K562 (cell line): ENCODE measurements around the gene DCAF8. TPM values are rescaled to one million over a fixed set of nuclear protein-coding genes. Genes with fewer than 3 reads are reported as not detected.
A peak's percentile ranks its signal among the peaks of the same experiment; 100 is the strongest.

Experiments
- CBFA2T3 ChIP-seq: fragments of 450-650 bp; IDR thresholded peaks from 2 replicates; pipeline ENCODE4 v1.6.1; 2017
- CBFB ChIP-seq: sonication (generic); formaldehyde crosslinking; IDR thresholded peaks from 2 replicates; pipeline ENCODE4 v1.4.0; 2020; ENCODE audit warnings: mild to moderate bottlenecking, missing genetic modification reagents
- CSDE1 ChIP-seq, 2 experiments: fragments of 450-650 bp; IDR thresholded peaks; 2 replicates each; pipeline ENCODE4 v1.6.1; 2016; ENCODE audit warnings: mild to moderate bottlenecking in 1 of 2
- DDX20 ChIP-seq: fragments of 450-650 bp; IDR thresholded peaks from 2 replicates; pipeline ENCODE4 v1.6.1; 2016; ENCODE audit warnings: missing genetic modification characterization, low read depth, mild to moderate bottlenecking, missing compliant biosample characterization, moderate library complexity
- GATAD2B ChIP-seq: fragments of 450-650 bp; IDR thresholded peaks from 2 replicates; pipeline ENCODE4 v1.6.1; 2017; ENCODE audit warnings: mild to moderate bottlenecking, borderline replicate concordance
- MCM5 ChIP-seq: fragments of 450-650 bp; IDR thresholded peaks from 2 replicates; pipeline ENCODE4 v1.6.1; 2016; ENCODE audit warnings: low read depth
- NCOA1 ChIP-seq: fragments of 450-650 bp; IDR thresholded peaks from 2 replicates; pipeline ENCODE4 v1.6.1; 2016; ENCODE audit warnings: low read depth
- POU5F1 ChIP-seq: fragments of 150-350 bp; IDR thresholded peaks from 2 replicates; pipeline ENCODE4 v1.6.1; 2014; ENCODE audit warnings: borderline replicate concordance, low read length, low read depth, mild to moderate bottlenecking; ENCODE audit not compliant: partially characterized antibody
- PTRF ChIP-seq: fragments of 450-650 bp; IDR thresholded peaks from 2 replicates; pipeline ENCODE4 v1.6.1; 2016; ENCODE audit warnings: mild to moderate bottlenecking, missing genetic modification characterization, missing compliant biosample characterization
- RAD51 ChIP-seq: fragments of 450-650 bp; IDR thresholded peaks from 2 replicates; pipeline ENCODE4 v1.7.1; 2016; ENCODE audit warnings: low read depth, mild to moderate bottlenecking, borderline replicate concordance
- SMAD4 ChIP-seq: fragments of 250-450 bp; sonication (Bioruptor Pico); conservative IDR thresholded peaks from 2 replicates; pipeline ENCODE4 v1.8.0; 2021; ENCODE audit warnings: inconsistent platforms, mild to moderate bottlenecking, moderate library complexity
- SUPT5H ChIP-seq: fragments of 450-650 bp; IDR thresholded peaks from 2 replicates; pipeline ENCODE4 v1.6.1; 2016
- TAF7 ChIP-seq: fragments of 450-650 bp; IDR thresholded peaks from 2 replicates; pipeline ENCODE4 v1.6.1; 2016; ENCODE audit warnings: missing genetic modification characterization, missing compliant biosample characterization
- TAF9B ChIP-seq: fragments of 450-650 bp; IDR thresholded peaks from 2 replicates; pipeline ENCODE4 v1.6.1; 2018; ENCODE audit warnings: mild to moderate bottlenecking; ENCODE audit not compliant: partially characterized antibody
- TAL1 ChIP-seq: fragments of 450-650 bp; IDR thresholded peaks from 2 replicates; pipeline ENCODE4 v1.6.1; 2016; ENCODE audit warnings: mild to moderate bottlenecking
- TCF3 ChIP-seq: sonication (generic); formaldehyde crosslinking; IDR thresholded peaks from 2 replicates; pipeline ENCODE4 v1.4.0; 2020; ENCODE audit warnings: mild to moderate bottlenecking, missing genetic modification reagents
- ZNF124 ChIP-seq: sonication (generic); formaldehyde crosslinking; IDR thresholded peaks from 2 replicates; pipeline ENCODE4 v1.8.1; 2022; ENCODE audit warnings: missing genetic modification reagents
- ZNF263 ChIP-seq: sonication (generic); formaldehyde crosslinking; IDR thresholded peaks from 2 replicates; pipeline ENCODE4 v1.8.0; 2022; ENCODE audit warnings: mild to moderate bottlenecking, missing genetic modification reagents, borderline replicate concordance
- polyA plus RNA-seq, 8 experiments: library from polyadenylated mRNA; depleted of rRNA in 4 of 8; stranded (reverse) in 5 of 8; unstranded in 3 of 8; fragments of >200 nt; fragmentation: Nextera tagmentation in 2 of 8; fragmentation: Illumina TruSeq in 1 of 8; extraction: Ambion mirVana in 2 of 8; extraction: Trizol in 1 of 8; gene quantifications; 2 replicates each; pipeline versions ENCODE4 v1.2.1 to v1.2.3, GENCODE V29; 2011 to 2014; ENCODE audit warnings: inconsistent platforms in 1 of 8, missing spikeins in 1 of 8
- total RNA-seq, 7 experiments: library from RNA; depleted of rRNA in 6 of 7; stranded (reverse); fragments of >200 nt in 6 of 7; fragmentation: Illumina TruSeq in 2 of 7; extraction: Trizol in 2 of 7; gene quantifications; 2 replicates each; pipeline versions ENCODE4 v1.2.1 to v1.2.3, GENCODE V29; 2011 to 2021; ENCODE audit warnings: low replicate concordance in 1 of 7
- TF ChIP-seq, protein P1 (sequence below): fragments of 250-450 bp; sonication (Bioruptor Pico); IDR thresholded peaks from 2 replicates; pipeline ENCODE4 v1.4.0; 2020; ENCODE audit warnings: mild to moderate bottlenecking, moderate library complexity
- TF ChIP-seq, protein P2 (sequence below): fragments of 200-400 bp; formaldehyde crosslinking; IDR thresholded peaks from 2 replicates; pipeline ENCODE4 v1.6.1; 2017; ENCODE audit warnings: mild to moderate bottlenecking, low read depth, low read length, moderate library complexity
- TF ChIP-seq, protein P3 (sequence below): sonication (generic); formaldehyde crosslinking; IDR thresholded peaks from 2 replicates; pipeline ENCODE4 v1.8.1; 2023; ENCODE audit warnings: mild to moderate bottlenecking, missing genetic modification reagents
- TF ChIP-seq, protein P4 (sequence below): fragments of 250-450 bp; sonication (Bioruptor Pico); IDR thresholded peaks from 2 replicates; pipeline ENCODE4 v1.8.0; 2022; ENCODE audit warnings: moderate library complexity, mild to moderate bottlenecking, inconsistent platforms

Gene DCAF8
- total and polyA plus RNA-seq, 9 of the 15 experiments (the other 6 are each of a cell fraction or from before 2014, with no cell fraction given) = 11.6 to 149 (median 81.3) TPM

DNA sequence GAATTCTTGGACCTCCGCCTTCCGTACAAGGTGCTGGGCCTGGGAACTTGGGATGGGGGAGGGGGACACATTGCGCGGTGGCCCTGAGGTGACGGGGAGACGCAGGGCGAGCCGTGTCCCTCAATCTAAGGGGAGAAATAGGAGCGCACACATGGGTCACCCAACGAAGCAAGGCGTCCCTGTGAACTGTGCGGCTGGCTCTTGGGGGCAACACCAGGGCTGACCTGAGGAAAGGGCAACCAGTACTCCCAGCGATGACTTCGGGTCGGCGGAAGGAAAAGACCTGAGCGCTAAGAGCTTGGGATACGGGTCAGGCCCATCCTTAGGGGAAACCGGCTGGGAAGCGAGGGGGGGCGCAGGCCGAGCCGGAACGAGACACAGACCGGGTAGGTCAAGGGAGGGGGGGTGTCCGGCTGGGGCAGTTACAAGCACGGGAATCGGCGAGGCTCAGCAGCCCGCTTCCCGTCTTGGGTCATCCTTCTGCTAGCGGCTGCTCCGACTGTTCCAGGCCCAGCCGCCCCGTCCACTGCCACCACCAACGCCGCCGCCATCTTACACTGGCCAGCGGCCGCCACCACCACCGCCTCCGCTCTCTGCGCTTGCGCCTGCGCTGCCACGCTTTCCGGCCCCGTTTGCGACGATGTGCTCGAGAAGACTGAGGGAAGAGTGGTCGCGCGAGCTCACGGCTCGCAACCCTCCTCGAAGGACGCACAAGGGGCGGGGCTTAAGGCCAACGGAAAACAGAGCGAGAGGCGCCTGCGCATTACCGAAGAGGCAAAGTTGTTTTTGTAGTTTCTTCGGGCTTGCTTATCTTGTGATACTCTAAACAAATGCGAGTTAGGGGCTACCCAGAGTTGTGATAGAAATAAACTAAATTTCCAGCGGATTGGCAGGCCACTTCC lies at the start of gene DCAF8 (continued):
- TF ChIP-seq, protein P1, sequence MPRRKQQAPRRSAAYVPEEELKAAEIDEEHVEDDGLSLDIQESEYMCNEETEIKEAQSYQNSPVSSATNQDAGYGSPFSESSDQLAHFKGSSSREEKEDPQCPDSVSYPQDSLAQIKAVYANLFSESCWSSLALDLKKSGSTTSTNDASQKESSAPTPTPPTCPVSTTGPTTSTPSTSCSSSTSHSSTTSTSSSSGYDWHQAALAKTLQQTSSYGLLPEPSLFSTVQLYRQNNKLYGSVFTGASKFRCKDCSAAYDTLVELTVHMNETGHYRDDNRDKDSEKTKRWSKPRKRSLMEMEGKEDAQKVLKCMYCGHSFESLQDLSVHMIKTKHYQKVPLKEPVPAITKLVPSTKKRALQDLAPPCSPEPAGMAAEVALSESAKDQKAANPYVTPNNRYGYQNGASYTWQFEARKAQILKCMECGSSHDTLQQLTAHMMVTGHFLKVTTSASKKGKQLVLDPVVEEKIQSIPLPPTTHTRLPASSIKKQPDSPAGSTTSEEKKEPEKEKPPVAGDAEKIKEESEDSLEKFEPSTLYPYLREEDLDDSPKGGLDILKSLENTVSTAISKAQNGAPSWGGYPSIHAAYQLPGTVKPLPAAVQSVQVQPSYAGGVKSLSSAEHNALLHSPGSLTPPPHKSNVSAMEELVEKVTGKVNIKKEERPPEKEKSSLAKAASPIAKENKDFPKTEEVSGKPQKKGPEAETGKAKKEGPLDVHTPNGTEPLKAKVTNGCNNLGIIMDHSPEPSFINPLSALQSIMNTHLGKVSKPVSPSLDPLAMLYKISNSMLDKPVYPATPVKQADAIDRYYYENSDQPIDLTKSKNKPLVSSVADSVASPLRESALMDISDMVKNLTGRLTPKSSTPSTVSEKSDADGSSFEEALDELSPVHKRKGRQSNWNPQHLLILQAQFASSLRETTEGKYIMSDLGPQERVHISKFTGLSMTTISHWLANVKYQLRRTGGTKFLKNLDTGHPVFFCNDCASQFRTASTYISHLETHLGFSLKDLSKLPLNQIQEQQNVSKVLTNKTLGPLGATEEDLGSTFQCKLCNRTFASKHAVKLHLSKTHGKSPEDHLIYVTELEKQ (CRISPR knock-in tag) = no peak
- no peak; the same call in 1 of the 2 replicates for TF ChIP-seq TCF3 (CRISPR knock-in tag)
- TF ChIP-seq CBFB (CRISPR knock-in tag) = peak; percentile 84
- peak; percentile 41; the same call in 1 of the 2 replicates for TF ChIP-seq ZNF263 (CRISPR knock-in tag)
- TF ChIP-seq DDX20 (tag) = no peak
- TF ChIP-seq, protein P2, sequence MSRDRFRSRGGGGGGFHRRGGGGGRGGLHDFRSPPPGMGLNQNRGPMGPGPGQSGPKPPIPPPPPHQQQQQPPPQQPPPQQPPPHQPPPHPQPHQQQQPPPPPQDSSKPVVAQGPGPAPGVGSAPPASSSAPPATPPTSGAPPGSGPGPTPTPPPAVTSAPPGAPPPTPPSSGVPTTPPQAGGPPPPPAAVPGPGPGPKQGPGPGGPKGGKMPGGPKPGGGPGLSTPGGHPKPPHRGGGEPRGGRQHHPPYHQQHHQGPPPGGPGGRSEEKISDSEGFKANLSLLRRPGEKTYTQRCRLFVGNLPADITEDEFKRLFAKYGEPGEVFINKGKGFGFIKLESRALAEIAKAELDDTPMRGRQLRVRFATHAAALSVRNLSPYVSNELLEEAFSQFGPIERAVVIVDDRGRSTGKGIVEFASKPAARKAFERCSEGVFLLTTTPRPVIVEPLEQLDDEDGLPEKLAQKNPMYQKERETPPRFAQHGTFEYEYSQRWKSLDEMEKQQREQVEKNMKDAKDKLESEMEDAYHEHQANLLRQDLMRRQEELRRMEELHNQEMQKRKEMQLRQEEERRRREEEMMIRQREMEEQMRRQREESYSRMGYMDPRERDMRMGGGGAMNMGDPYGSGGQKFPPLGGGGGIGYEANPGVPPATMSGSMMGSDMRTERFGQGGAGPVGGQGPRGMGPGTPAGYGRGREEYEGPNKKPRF = no peak
- TF ChIP-seq SMAD4 (CRISPR knock-in tag) = peak; percentile 46; the same call in 1 of the 2 replicates
- TF ChIP-seq PTRF (tag) = no peak
- TF ChIP-seq MCM5 = no peak
- TF ChIP-seq, protein P3, sequence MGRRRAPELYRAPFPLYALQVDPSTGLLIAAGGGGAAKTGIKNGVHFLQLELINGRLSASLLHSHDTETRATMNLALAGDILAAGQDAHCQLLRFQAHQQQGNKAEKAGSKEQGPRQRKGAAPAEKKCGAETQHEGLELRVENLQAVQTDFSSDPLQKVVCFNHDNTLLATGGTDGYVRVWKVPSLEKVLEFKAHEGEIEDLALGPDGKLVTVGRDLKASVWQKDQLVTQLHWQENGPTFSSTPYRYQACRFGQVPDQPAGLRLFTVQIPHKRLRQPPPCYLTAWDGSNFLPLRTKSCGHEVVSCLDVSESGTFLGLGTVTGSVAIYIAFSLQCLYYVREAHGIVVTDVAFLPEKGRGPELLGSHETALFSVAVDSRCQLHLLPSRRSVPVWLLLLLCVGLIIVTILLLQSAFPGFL (CRISPR knock-in tag) = no peak
- TF ChIP-seq RAD51 = no peak
- no peak for TF ChIP-seq CBFA2T3
- TF ChIP-seq CSDE1 (IDR thresholded peaks at IDR 0.05) = peak in 1 of 2 experiments; percentile 64; a peak in 2 of 4 replicates
- no peak for TF ChIP-seq TAL1
- TF ChIP-seq GATAD2B = 0 out of 2 replicates have a peak, but pooled peaks have one; percentile 18
- TF ChIP-seq TAF7 (tag) = peak; percentile 98
- no peak for TF ChIP-seq POU5F1
- peak; percentile 99 for TF ChIP-seq SUPT5H
- peak; percentile 99 for TF ChIP-seq TAF9B
- TF ChIP-seq NCOA1 = peak; percentile 67
- no peak for TF ChIP-seq ZNF124
- TF ChIP-seq, protein P4, sequence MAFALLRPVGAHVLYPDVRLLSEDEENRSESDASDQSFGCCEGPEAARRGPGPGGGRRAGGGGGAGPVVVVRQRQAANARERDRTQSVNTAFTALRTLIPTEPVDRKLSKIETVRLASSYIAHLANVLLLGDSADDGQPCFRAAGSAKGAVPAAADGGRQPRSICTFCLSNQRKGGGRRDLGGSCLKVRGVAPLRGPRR (CRISPR knock-in tag) = no peak
